ENCODE measurements around the gene SGSM1.

SGSM1 gene, protein sequence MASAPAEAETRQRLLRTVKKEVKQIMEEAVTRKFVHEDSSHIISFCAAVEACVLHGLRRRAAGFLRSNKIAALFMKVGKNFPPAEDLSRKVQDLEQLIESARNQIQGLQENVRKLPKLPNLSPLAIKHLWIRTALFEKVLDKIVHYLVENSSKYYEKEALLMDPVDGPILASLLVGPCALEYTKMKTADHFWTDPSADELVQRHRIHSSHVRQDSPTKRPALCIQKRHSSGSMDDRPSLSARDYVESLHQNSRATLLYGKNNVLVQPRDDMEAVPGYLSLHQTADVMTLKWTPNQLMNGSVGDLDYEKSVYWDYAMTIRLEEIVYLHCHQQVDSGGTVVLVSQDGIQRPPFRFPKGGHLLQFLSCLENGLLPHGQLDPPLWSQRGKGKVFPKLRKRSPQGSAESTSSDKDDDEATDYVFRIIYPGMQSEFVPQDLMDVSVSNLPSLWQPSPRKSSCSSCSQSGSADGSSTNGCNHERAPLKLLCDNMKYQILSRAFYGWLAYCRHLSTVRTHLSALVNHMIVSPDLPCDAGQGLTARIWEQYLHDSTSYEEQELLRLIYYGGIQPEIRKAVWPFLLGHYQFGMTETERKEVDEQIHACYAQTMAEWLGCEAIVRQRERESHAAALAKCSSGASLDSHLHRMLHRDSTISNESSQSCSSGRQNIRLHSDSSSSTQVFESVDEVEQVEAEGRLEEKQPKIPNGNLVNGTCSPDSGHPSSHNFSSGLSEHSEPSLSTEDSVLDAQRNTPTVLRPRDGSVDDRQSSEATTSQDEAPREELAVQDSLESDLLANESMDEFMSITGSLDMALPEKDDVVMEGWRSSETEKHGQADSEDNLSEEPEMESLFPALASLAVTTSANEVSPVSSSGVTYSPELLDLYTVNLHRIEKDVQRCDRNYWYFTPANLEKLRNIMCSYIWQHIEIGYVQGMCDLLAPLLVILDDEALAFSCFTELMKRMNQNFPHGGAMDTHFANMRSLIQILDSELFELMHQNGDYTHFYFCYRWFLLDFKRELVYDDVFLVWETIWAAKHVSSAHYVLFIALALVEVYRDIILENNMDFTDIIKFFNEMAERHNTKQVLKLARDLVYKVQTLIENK

DNA sequence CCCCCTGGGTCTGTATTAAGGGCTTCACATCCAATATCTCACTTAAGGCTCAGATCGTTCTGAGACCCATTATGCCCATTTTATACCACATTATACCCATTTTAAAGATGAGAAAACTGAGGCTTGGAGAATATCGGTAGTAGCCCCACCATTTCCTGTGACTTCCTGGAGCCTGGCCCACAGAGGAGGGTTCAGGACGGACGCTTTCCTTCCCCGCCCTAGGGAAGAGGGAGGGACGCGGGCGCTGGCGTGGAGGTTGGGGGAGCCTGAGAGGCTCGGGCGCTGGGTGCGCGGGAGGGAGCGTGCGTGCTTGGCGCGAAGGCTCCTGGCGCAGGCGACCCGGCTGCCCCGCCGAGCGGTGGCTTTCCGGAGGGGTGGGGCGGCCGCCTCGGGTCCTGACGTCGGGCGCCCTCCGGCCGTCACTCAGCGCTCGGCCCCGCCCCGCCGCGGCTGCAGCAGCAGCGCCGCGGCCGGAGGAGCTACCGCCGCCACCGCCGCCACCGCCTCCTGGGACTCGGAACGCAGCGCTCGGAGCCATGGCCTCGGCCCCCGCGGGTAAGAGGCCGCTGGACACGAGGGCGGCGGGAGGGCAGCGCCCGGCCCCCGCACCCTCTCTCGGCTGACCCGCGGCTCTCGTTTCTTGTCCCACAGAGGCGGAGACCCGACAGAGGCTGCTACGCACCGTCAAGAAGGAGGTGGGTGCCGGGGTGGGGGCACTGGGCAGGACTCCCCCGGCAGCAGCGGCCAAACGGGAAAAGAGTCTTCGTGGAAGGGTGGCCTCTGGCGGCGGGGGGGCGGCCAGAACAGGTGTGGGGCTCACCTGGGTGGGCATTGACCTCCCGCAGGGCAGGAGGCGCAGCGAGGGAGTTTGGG, at the start of gene SGSM1:
SGSM1 (plus strand) TSS at position 422 of the 873 bp plus-strand sequence; CDS start at position 537, 115 bp downstream.
- peak; percentile 73 for DNase-seq (ENCODE audit: low spot score)

DNA sequence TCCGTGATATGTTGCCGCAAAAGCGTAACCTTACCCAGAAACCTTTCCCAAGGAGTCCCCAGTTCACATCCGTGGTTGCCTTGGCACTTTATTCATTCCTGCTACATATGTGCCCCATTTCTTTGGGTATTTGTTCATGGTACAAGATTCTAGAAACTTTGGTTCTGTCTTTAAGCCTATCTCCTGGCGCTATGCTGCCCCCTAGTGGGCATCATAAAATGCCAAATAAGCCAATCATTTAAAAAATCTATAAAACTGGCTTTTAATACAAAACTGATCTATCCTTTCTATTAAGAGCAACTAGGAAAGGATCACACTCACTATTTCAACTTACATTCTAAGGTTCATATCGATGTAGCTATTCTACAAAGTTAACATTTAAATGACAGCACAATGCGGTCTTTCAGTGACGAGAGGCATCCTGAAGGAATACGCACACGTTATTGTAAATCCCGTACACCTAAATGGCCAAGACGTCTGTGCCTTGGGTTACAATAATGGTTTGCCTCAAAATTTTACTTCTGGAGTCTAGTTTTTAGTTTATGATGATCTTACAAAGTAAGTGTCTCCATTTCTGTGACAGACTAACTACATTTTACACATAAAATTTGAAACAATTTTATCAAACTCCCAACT, 47.7 kb upstream of the SGSM1 start:
- DNase-seq (ENCODE audit: low spot score) = peak; percentile 36

DNA sequence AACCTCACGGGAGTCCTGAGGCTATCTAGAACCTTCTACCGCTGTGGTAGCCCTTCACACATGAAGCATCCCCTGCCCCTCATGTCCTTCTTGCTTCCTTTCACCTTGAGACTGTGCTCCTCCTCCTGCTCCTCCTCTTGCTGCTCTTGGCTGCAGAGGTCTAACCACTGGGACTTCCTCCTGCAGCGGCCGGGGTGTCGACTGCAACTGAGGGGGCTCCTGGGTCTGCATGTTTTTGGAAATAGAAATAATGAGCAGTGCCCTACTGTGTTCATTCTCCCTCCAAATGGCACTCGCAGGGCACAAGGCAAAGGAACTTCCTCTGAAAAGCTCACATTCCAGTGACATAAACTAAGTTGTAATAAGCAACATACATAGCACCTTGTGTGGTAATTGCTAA, 46.2 kb upstream of the SGSM1 start:
- no peak for DNase-seq (ENCODE audit: low spot score)

DNA sequence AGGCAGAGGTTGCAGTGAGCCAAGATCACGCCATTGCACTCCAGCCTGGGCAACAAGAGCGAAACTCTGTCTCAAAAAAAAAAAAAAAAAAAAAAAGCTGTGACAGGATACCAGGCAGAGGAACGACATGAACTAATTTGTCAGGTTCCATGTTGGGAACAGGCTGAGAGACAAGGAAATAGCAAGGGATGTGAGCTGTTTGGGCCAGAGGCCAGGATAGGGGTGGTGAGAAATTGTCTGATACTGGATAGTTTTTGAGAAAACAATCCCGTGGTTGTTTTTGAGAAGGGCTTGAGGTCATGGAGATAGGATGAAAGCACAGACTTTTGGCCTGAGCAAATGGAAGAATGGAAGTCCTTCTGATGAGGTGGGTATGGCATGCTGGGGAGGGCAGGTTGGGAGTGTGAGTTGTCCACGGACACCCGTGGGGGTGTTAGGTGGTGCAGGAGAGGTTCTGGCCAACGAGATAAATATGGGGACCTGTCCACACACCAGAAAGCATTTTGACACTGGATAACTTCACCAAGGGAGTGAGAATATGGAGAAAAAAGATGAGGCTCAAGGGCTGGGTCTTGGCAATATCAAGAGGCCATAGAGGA, 45.2 kb upstream of the SGSM1 start:
- DNase-seq (ENCODE audit: low spot score) = no peak

DNA sequence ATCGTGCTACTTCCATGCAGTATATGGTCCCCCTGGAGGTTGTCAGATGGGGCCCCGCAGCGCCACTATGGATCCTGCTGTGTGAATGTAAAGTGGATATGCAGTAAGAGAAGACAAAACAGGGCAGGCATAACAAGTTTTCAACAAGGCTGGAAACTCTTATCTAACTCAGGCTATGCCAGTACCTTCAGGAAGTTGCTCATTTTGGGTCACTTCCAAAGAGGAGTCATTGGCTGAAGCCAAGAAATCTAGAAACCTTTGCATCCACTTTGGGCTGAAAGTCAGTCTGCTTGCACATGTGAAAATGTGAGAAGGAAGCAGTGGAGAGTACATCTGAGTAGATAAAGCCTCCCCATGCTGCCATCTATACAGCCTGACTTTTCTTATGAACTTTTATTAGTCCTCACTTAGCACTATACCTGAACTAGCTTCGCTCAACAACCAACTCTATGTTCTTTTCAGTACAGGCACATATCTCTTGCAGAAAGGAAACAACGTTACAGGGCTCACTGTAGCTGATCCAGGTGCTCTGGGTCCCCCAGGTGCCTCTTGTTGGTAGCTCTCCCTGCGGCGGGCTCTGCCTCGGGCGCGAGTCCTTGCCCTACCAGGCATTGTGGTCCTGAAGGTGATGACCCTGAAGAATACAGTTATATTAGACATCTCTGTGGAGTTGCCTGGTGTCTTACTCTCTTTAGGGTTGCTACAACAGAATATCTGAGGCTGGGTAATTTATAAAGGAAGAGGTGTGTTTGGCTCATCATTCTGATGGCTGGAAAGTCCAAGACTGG, 43.9 kb upstream of the SGSM1 start:
- DNase-seq (ENCODE audit: low spot score) = no peak

DNA sequence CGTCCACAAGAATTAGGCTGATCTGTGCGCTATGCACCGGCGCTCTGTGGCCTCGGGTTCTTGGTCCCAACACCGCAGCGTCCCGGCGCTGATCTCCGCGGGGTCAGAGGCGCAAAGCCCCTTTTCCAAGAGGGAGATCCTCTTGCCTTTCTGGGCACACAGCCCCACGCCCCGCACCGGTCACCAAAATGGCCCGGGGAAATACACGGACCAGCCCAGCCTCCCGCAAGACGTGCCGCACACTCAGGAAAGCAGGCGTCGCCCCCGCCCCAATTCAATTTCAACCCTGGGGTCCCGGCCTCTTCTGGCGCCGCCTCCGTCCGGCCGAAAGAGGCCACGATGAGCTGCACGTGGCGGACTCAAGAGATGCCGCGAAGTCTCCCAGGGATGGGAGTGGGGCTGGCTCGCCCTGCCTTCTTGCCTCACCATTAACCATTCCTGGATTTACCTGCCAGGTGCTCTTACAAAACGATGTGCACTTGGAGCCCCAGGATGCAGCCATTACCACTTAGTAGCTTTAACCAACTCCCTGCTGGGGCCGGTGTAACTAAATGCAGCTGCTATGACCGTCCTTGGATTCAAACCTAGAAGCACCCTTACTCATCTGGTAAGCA, 42.0 kb upstream of the SGSM1 start:
- DNase-seq (ENCODE audit: low spot score) = no peak

DNA sequence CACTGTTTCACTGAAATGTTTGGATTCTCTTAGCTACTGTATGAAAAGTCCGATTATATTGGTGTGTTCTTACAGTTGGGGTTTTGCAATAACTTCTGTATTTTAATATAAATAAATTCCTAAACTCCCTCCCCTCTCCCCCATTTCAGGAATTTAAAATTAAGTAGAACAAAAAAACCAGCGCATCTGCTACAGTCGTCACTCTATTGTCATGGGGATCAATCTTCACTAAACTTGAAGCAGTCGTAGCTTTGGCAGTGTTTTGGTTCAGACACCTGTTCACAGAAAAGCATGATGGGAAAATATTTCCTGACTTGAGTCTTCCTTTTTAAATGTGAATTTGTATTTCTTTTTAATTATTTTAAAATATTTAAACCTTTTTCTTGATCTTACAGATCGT, 40.8 kb upstream of the SGSM1 start:
- no peak for DNase-seq (ENCODE audit: low spot score)

DNA sequence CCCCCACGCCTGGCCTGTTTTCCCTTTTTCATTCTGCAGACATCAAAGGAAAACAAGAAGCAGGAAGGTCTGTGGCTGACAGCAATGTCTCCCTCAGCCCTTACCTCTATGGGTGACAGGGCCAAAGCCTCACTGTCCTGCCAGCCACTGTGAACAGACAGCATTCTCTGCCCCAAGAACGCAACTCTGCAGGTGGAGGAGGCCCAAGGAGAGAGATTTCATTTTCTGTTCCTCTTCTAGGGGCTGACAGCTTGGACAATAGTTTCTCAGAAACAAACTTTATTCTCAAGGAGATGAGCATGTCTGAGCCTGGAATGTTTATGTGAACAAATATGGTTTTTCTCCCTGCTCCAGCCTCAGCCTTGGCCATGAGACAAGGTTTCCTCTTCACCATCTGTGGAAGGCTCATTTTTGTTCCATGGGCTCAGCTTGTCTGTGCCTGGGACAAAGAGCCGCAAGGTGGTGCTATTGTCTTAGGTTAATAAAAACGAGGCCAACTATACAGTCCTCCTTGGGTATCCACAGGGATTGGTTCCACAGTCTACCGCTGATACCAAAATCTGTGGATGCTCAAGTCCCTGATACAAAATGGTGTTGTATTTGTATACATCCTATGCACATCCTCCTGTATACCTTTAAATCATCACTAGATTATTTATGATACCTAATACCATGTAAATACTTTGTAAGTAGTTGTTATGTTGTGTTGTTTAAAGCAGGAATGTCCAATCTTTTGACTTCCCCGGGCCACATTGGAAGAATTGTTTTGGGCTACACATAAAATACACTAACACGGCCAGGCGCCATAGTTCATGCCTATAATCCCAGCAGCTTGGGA, 37.3 kb upstream of the SGSM1 start:
- DNase-seq (ENCODE audit: low spot score) = peak; percentile 58

DNA sequence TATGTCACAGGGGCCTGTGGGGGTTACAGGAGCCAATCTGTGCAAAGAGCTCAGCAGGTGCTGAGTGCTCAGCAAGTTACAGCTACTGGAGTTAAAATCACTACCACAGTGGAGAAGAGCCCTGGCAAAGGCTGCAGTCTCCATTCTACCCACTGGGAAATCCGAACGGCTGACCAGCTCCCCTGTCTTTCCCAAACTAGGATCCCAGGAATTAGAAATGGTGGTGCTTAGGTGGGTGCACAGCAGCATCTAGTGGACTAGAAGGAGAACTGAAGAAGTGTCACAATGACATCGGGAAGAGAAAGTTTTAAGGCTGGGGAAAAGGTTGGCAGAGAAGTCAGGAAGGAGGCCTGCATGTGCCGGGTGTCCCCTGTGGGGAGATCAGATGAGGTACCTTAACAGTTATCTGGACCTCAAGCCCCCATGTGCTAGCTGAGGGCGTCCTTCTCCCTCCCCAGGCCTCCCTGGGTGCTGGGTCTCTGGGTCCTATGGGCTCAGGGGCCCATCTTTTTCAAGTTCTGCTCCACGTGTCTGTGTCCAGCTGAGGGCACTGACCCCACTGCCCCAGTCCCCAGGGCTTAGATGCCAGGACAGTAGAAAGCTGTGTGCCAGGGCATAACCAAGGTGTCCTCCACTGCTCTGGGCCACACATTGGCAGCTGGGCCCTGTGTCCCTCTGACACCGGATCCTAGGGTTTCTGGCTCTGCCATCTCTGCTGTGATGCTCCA, 33.4 kb upstream of the SGSM1 start:
- DNase-seq (ENCODE audit: low spot score) = peak; percentile 70

DNA sequence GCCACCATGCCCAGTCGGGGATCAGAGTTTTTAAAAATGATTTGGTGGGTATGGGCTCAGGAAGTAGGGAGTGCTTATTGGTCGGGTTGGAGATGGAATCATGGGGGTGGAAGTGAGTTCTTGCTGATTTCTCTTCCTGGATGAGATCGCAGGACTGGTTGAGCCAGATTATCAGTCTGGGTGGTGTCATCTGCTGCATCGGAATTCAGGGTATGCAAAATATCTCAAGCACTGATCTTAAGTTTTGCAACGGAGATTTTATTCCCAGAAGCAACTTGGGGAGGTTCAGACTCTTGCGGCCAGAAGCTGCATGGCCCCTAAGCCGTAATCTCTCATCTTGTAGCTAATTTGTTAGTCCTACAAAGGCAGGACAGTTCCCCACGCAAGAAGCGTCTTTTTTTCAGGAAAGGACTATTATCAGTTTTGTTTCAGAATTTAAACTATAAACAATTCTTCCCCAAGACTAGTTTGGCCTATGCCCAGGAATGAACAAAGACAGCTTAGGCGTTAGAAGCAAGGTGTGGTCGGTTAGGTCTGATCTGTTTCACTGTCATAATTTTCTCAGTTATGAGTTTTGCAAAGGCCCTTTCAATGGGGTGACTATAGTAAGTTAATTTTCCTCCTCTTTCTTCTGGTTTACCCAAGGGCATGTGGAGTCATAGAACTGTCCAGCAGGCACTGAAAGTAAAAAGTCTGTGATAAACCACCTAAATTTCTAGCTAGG, 30.1 kb upstream of the SGSM1 start:
- DNase-seq (ENCODE audit: low spot score) = no peak

DNA sequence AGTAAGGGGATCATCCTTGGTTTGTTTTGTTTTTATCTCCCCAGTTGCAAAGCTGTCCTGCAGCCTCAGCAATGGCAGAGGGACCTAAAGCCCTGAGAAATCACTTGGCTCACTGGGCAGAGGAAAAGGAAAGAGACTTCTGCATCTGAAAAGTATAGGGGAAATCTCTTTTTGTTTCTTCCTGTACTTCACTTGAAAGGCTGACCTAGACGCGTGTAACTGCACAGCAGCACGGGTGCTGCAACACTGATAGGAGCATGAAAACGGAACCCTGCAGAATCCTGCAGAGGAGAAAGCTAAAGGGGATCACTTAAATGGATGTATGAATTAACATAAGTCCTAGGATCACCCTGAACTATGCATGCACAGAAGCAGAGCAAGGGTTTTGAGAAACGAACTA, 29.5 kb upstream of the SGSM1 start:
- DNase-seq (ENCODE audit: low spot score) = no peak

DNA sequence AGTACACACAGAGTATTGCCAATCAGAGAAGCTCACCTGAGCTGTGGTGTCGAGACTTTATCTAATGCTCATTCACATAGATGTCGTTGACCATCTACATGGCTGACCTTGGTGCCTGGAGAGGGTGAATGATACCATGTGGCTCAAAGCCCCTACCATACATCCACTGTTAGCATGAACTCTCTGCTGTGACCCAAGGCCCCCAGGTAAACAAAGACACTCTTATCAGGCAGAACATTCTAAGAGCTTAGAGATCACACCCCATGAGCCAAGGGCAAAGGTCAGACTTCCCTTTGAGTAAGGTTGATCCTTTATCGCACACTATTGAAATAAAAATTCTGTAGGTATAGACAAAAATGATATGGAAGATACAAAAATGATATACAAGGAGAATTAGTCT, 16.5 kb upstream of the SGSM1 start:
- DNase-seq (ENCODE audit: low spot score) = no peak

DNA sequence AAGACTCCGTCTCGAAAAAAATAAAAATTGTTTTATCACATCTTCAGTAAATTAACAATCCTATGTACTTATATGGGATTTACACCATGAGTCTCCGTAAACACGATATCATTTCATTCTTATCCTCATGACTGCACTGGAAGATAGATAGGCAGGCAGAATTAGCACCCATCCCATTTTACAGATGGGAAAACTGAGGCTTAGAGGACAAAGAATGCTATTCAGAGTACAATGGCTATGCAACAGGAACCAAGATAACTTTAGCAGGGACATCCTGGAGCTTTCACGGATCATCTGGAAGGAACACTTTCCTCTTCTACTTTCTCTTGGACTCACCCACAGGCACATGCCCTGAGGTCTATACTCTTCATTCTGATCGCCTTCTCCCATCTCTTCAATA, 14.6 kb upstream of the SGSM1 start:
- DNase-seq (ENCODE audit: low spot score) = no peak

DNA sequence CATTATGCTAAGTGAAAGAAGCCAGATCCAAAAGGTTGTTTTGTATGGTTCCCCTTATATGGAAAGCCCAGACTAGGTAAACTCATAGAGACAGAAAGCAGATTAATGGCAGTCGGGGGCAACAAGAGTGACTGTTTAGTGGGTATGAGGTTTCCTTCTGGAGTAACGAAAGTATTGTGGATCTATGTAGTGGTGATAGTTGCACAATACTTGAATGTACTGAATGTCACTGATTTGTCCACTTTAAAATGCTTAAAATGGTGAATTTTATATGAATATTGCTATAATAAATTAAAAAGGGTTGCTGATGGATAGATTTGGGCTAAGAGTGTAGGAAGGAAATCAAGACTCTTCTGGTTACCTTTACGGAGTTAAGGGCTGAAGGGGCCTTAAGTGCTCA, 10.0 kb upstream of the SGSM1 start:
- DNase-seq (ENCODE audit: low spot score) = no peak

DNA sequence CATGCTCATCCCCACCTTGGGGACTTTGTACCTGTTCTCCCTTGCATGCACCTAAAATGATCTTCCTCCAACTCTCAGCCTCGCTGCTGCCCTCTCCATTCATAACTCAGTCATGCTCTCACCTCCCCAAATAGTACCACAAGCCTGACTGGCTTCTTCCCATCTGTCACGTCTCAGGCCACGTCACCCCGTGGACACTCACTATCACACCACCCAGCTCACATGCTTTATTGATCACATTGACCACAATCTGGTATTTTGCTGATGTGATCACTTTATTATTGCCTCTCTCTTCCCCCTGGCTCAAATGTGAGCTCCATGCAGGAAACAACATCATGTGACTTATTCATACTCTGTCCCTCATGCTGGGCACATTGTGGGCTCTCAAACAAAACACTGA, 9.2 kb upstream of the SGSM1 start:
- DNase-seq (ENCODE audit: low spot score) = no peak

DNA sequence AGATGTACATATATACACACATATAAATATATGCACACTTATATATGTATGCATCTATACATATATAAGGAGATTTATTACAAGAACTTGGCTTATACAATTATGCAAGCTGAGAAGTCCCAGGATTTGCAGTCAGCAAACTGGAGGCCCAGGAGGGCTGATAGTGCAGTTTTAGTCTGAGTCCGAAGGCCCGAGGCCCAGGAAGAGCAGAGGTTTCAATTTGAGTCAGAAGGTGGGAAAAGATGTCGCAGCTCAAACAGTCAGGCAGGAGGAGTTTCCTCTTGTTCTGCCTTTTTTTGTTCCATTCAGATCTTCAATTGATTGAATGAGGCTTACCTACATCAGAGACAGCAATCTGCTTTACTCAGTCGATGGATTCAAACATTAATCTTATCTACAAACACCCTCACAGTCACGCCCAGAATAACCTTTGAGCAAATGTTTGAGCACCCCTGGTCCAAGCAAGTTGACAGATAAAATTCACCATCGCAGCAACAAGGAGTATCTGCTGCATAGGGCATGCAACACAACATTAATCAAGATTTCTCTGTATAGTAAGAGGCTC, 4.0 kb upstream of the SGSM1 start:
- no peak for DNase-seq (ENCODE audit: low spot score)

DNA sequence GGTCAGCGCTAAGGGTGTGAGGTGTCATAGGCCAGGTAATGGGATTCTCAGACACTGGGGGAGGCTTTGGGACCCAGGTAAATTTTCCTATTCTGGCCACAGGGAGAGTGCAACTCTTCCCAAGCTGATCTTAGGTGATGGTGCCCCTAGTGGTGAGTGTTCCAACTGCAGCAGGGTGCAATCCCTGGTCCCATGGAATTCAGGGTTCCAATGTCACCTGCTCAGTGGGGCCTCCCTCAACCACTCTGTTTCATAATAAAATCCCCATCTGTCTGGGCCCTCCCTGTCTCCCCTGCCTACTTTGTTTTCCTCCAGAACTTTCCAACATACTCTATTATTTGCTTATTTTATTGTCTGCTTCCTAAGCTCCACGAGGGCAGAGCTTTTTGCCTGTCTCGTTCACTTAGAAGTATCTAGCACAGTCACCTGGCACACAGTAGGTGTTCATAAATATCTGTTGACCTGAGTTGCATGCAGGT, 2.9 kb upstream of the SGSM1 start:
- peak; percentile 50 for DNase-seq (ENCODE audit: low spot score)
